T-helper 22 cell (primary cell): Measurements from ENCODE around the gene GPA33.
"Not testable (repeated sequence)": the region's sequence is repeated elsewhere in the genome, so short reads cannot be mapped to it uniquely, and the experiment has no call there.

ENCODE experiments used
- DNase-seq: peaks from one replicate; pipeline ENCODE4 v3.0.0-alpha.2; 2020; ENCODE audit warnings: low read depth

Gene GPA33

GRCh38 chr1:167056529-167057231 is 33.5 kb downstream of the GPA33 start:
- no peak for DNase-seq

- DNase-seq: no peak
Observed at GRCh38 chr1:167054946-167055630, 35.1 kb downstream of the GPA33 start.

GRCh38 chr1:167054531-167054930 is 35.6 kb downstream of the GPA33 start:
- DNase-seq: no peak

GRCh38 chr1:167052389-167052788 is 37.8 kb downstream of the GPA33 start:
- no peak for DNase-seq

- DNase-seq: no peak
Observed at GRCh38 chr1:167051907-167052306, 38.3 kb downstream of the GPA33 start.

- peak; percentile 44 for DNase-seq
Observed at GRCh38 chr1:167043752-167044488, 46.3 kb downstream of the GPA33 start.

GRCh38 chr1:167033646-167034045 is 56.5 kb downstream of the GPA33 start:
- no peak for DNase-seq

- DNase-seq: not testable (repeated sequence)
Observed at GRCh38 chr1:167029553-167029952, 60.6 kb downstream of the GPA33 start.

GRCh38 chr1:167022384-167022783 is 67.8 kb downstream of the GPA33 start:
- DNase-seq: no peak

- no peak for DNase-seq
Observed at GRCh38 chr1:167016100-167016750, 74.0 kb downstream of the GPA33 start.

- DNase-seq: no peak
Observed at GRCh38 chr1:167013108-167013929, 76.9 kb downstream of the GPA33 start.

- no peak for DNase-seq
Observed at GRCh38 chr1:167012570-167012969, 77.6 kb downstream of the GPA33 start.

GRCh38 chr1:167011560-167012191 is 78.5 kb downstream of the GPA33 start:
- no peak for DNase-seq

GRCh38 chr1:167003711-167004110 is 86.5 kb downstream of the GPA33 start:
- DNase-seq: no peak
